ENCODE results near the gene JAKMIP1.

The JAKMIP1 gene

DNA sequence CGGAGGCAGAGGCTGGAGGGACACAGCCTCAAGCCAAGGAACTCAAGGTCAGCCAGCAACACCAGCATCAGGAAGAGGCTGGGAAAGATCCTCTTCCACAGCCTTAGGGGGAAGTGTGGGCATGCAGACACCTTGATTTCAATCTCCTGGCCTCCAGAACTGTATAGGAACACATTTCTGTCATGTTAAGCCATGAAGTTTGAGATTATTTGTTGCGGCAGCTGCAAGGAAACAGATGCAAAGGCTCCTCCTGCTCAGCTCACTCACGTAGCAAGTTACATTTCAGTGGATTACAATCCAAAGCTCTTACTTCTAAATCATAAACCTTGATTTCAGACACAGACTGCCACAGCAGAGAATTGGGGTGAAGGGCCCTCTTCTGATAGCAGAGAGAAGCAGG, 113.5 kb downstream of the JAKMIP1 start:
- H3K79me2 ChIP-seq (ENCODE audit: control insufficient read depth, low read length), result no peaks in the 10 kb centered on the region
- TF ChIP-seq EZH2phosphoT487 (IDR thresholded peaks at IDR 0.05; ENCODE audit: borderline replicate concordance, low read length), result no peak
- TF ChIP-seq, protein P1, sequence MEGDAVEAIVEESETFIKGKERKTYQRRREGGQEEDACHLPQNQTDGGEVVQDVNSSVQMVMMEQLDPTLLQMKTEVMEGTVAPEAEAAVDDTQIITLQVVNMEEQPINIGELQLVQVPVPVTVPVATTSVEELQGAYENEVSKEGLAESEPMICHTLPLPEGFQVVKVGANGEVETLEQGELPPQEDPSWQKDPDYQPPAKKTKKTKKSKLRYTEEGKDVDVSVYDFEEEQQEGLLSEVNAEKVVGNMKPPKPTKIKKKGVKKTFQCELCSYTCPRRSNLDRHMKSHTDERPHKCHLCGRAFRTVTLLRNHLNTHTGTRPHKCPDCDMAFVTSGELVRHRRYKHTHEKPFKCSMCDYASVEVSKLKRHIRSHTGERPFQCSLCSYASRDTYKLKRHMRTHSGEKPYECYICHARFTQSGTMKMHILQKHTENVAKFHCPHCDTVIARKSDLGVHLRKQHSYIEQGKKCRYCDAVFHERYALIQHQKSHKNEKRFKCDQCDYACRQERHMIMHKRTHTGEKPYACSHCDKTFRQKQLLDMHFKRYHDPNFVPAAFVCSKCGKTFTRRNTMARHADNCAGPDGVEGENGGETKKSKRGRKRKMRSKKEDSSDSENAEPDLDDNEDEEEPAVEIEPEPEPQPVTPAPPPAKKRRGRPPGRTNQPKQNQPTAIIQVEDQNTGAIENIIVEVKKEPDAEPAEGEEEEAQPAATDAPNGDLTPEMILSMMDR (IDR thresholded peaks at IDR 0.05; ENCODE audit: low read depth, low read length, poor library complexity, severe bottlenecking), result no peak
- no peaks in the 10 kb centered on the region for H3K36me3 ChIP-seq (ENCODE audit: control insufficient read depth, low read length)
- H3K4me3 ChIP-seq (ENCODE audit: low read length), result no peak overlapping the region
- no peaks in the 10 kb centered on the region for H3K4me1 ChIP-seq (ENCODE audit: control insufficient read depth, low read length)
- no peak overlapping the region for H3K4me2 ChIP-seq (ENCODE audit: low read length)
- no peaks in the 10 kb centered on the region for H4K20me1 ChIP-seq (ENCODE audit: control insufficient read depth, insufficient read depth, low read depth, low read length)
- H3K9me2 ChIP-seq (replicated peaks; ENCODE audit: control insufficient read depth, low read length), result no peaks in the 10 kb centered on the region
- H3K9me3 ChIP-seq (ENCODE audit: control insufficient read depth, insufficient read depth, low read length), result no peaks in the 10 kb centered on the region
- H3K27ac ChIP-seq (ENCODE audit: low read depth, low read length), result no peak overlapping the region
- no peaks in the 10 kb centered on the region for H3F3A ChIP-seq (ENCODE audit: control insufficient read depth, insufficient read depth)
- no peaks in the 10 kb centered on the region for H3K27me3 ChIP-seq (ENCODE audit: control insufficient read depth, low read length)

DNA sequence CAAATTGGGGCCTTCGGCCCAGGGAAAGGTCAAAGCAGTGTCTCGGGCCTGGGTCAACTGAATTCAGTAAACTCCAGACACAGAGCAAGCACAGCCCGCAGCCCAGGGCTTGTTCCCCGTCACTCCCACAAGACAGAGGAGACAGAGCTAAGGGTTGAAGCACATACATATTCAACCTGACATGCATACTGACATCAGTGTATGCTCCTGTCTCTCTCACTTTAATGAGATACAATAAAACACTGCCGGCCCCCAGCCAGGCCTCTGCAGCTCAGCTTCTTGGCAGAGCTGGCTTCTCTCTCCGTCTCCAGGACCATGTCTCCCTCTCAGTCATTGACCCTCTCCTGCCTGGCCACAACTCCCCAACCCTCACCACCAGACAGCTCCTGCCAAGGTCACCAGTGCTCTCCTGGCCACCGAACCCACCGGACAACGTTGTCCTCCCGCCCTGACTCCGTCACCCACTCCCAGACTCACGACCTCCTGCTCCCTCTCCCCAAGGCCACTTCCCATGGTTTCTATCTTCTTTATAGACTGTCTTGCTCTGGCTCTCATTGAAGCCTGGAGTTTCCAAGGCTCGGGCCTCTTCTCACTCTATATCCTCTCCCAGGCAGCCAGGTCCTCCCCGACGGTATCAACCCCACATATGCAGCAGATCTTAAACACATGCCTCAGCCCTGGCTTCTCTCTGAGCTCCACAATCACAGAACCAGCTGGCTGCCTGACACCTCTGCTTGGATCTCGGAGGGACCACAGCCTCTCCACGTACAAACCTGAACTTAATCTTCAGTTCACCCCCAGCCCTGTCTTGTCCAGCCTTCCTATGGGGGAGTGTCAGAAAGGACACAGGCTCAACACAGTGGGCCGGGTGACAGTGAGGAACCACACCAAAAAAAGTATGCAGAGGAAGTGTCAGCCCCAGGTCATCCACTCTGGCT, 114.4 kb downstream of the JAKMIP1 start:
- Histone ChIP-seq H4K20me1 (ENCODE audit: control insufficient read depth, insufficient read depth, low read depth, low read length) (no peaks in the 10 kb centered on the region), H3K79me2 (ENCODE audit: control insufficient read depth, low read length) (no peaks in the 10 kb centered on the region), H3K36me3 (ENCODE audit: control insufficient read depth, low read length) (no peaks in the 10 kb centered on the region), H3K9me2 (replicated peaks; ENCODE audit: control insufficient read depth, low read length) (no peaks in the 10 kb centered on the region), H3K27me3 (ENCODE audit: control insufficient read depth, low read length) (no peaks in the 10 kb centered on the region), H3K27ac (ENCODE audit: low read depth, low read length) (no peak overlapping the region), H3F3A (ENCODE audit: control insufficient read depth, insufficient read depth) (no peaks in the 10 kb centered on the region), H3K4me3 (ENCODE audit: low read length) (no peak overlapping the region), H3K4me1 (ENCODE audit: control insufficient read depth, low read length) (no peaks in the 10 kb centered on the region), H3K4me2 (ENCODE audit: low read length) (no peak overlapping the region), H3K9me3 (ENCODE audit: control insufficient read depth, insufficient read depth, low read length) (no peaks in the 10 kb centered on the region)
- no peak for TF ChIP-seq EZH2phosphoT487 (IDR thresholded peaks at IDR 0.05; ENCODE audit: borderline replicate concordance, low read length)
- TF ChIP-seq, protein P1 (IDR thresholded peaks at IDR 0.05; ENCODE audit: low read depth, low read length, poor library complexity, severe bottlenecking), result no peak

DNA sequence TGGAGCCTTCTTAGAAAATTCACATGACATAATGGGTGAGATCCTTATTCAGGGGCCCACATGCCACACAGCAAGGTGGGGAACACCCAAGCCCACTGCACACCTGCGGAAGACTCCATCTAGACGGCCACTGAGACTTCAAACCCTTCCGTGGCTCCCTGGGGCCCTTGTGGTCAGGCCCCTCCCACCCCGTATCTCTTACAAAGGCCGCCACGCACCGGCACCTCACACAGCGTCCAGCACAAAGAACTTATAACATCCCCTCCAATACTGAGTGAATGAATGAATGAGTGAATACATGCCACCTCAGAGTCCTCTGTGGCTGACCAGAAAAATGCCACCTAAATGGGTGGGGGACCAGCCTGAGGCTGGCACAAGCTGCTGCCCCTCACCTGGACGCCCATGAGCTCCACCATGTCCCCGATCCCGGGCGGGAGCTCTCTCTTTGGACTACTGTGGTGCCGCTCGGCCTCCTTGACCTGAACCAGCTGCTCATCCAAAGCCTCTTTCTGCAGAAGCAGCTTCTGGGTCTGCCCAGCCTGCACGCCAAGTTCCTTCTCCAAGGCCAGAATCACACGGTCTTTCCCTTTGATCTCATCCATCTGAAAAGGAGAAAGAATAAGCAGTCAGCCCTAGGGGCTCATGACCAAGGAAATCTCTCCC, 115.2 kb downstream of the JAKMIP1 start:
- no peak for TF ChIP-seq EZH2phosphoT487 (IDR thresholded peaks at IDR 0.05; ENCODE audit: borderline replicate concordance, low read length)
- TF ChIP-seq, protein P1 (IDR thresholded peaks at IDR 0.05; ENCODE audit: low read depth, low read length, poor library complexity, severe bottlenecking), result no peak
- Histone ChIP-seq H3K4me1 (ENCODE audit: control insufficient read depth, low read length) (no peaks in the 10 kb centered on the region), H3F3A (ENCODE audit: control insufficient read depth, insufficient read depth) (no peaks in the 10 kb centered on the region)

More for the DNA sequence above, 115.2 kb downstream of the JAKMIP1 start:
- H3K4me3 ChIP-seq (ENCODE audit: low read length), result no peak overlapping the region
- no peaks in the 10 kb centered on the region for H3K9me3 ChIP-seq (ENCODE audit: control insufficient read depth, insufficient read depth, low read length)
- H4K20me1 ChIP-seq (ENCODE audit: control insufficient read depth, insufficient read depth, low read depth, low read length), result no peaks in the 10 kb centered on the region
- H3K4me2 ChIP-seq (ENCODE audit: low read length), result no peak overlapping the region
- no peaks in the 10 kb centered on the region for H3K79me2 ChIP-seq (ENCODE audit: control insufficient read depth, low read length)
- no peaks in the 10 kb centered on the region for H3K27me3 ChIP-seq (ENCODE audit: control insufficient read depth, low read length)
- no peaks in the 10 kb centered on the region for H3K9me2 ChIP-seq (replicated peaks; ENCODE audit: control insufficient read depth, low read length)
- H3K36me3 ChIP-seq (ENCODE audit: control insufficient read depth, low read length), result no peaks in the 10 kb centered on the region
- H3K27ac ChIP-seq (ENCODE audit: low read depth, low read length), result no peak overlapping the region
